Right atrium auricular region (tissue), 2 donors: Measurements from ENCODE around the gene TMEM267. TPM values are rescaled to one million over a fixed set of nuclear protein-coding genes. Genes with fewer than 3 reads are reported as not detected.

Source experiments
- DNase-seq: peaks from one replicate; pipeline ENCODE4 v3.0.0-alpha.2; 2019; ENCODE audit warnings: low spot score
- H3K27ac ChIP-seq, 2 donors: fragments of 200-600 bp; sonication (generic); 1 replicate in 1 of 2; 2 replicates in 1 of 2; pipeline ENCODE4 v1.5.1; 2016 to 2019
- H3K27me3 ChIP-seq, 2 donors: fragments of 200-600 bp; sonication (generic); one replicate each; pipeline versions ENCODE4 v1.5.1 to v1.6.0; 2017 to 2019
- H3K36me3 ChIP-seq: fragments of 200-600 bp; sonication (generic); one replicate; pipeline ENCODE4 v1.5.1; 2016
- H3K4me1 ChIP-seq, 2 donors: fragments of 200-600 bp; sonication (generic); one replicate each; pipeline versions ENCODE4 v1.5.1 to v1.6.0; 2017 to 2019
- H3K4me3 ChIP-seq, 2 donors: fragments of 200-600 bp; sonication (generic); 1 replicate in 1 of 2; 2 replicates in 1 of 2; pipeline ENCODE4 v1.5.1; 2017 to 2019; ENCODE audit warnings: mild to moderate bottlenecking in 1 of 2, moderate library complexity in 1 of 2
- H3K9me3 ChIP-seq, 2 donors: fragments of 200-600 bp; sonication (generic); one replicate each; pipeline ENCODE4 v1.5.1; 2019
- total RNA-seq, 2 donors: library from RNA; depleted of rRNA; stranded (reverse); fragments of >200 nt; gene quantifications; one replicate each; pipeline ENCODE4 v1.1.0, GENCODE V29; 2016
- TF ChIP-seq, protein P1 (sequence below), 2 donors: fragments of 200-600 bp; sonication (generic); IDR thresholded peaks; one replicate each; pipeline ENCODE4 v1.5.1; 2019; ENCODE audit warnings: antibody characterized with exemption in 2 of 2

The TMEM267 gene
- total RNA-seq, 2 donors from 2014 or later: 6.0 to 10.4 TPM

DNA sequence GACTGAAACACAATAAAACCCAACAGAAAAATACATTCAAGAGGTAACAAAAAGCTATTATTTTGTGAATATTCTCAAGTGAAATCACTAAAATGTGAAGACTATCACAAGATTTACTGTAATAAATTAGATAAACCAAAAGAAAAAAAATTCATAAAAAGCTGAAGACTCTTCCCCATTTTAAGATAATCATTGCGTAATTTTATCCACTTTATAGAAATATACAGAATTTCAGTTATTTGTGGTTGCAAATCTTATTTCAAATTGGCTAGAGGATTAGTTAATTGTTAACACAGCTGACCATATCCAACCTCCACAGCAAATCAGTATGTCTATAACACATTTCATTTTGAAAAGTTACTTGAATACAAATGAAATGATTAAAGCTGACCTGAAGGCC lies 7.7 kb upstream of the TMEM267 start:
- no peak for DNase-seq
- no peaks in the 10 kb centered on the region for H3K36me3 ChIP-seq
- H3K27ac ChIP-seq: no peak overlapping the region
- no peaks in the 10 kb centered on the region for H3K27me3 ChIP-seq
- no peaks in the 10 kb centered on the region for H3K4me1 ChIP-seq
- no peak overlapping the region for H3K4me3 ChIP-seq
- TF ChIP-seq, protein P1, sequence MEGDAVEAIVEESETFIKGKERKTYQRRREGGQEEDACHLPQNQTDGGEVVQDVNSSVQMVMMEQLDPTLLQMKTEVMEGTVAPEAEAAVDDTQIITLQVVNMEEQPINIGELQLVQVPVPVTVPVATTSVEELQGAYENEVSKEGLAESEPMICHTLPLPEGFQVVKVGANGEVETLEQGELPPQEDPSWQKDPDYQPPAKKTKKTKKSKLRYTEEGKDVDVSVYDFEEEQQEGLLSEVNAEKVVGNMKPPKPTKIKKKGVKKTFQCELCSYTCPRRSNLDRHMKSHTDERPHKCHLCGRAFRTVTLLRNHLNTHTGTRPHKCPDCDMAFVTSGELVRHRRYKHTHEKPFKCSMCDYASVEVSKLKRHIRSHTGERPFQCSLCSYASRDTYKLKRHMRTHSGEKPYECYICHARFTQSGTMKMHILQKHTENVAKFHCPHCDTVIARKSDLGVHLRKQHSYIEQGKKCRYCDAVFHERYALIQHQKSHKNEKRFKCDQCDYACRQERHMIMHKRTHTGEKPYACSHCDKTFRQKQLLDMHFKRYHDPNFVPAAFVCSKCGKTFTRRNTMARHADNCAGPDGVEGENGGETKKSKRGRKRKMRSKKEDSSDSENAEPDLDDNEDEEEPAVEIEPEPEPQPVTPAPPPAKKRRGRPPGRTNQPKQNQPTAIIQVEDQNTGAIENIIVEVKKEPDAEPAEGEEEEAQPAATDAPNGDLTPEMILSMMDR (IDR thresholded peaks at IDR 0.05): no peak
- no peaks in the 10 kb centered on the region for H3K9me3 ChIP-seq

DNA sequence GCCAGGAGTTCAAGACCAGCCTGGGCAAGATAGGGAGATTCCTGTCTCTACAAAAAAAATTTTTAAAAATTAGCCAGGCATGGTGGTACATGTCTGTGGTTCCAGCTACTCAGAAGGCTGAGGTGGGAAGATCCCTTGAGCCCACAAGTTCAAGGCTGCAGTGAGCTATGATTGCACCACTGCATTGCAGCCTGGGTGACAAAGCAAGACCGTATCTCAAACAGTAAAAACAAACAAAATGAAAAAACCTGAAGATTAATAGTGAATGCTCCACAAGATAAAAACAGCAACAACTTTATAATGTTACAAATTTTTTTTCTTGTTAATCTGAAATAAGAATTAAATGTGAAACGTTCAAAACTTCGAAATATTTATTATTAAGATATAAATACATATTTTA lies 2.7 kb upstream of the TMEM267 start:
- TF ChIP-seq, protein P1 (IDR thresholded peaks at IDR 0.05): no peak
- no peak for DNase-seq
- Histone ChIP-seq H3K4me3 (no peak overlapping the region), H3K27me3 (no peaks in the 10 kb centered on the region), H3K9me3 (no peaks in the 10 kb centered on the region), H3K27ac (no peak overlapping the region), H3K36me3 (no peaks in the 10 kb centered on the region), H3K4me1 (peaks cover 0 to 20% of the 10 kb centered on the region in 2 donors)

GRCh38 chr5:43485406-43485805 lies 1.7 kb upstream of the TMEM267 start:
- TF ChIP-seq, protein P1 (IDR thresholded peaks at IDR 0.05): no peak
- Histone ChIP-seq H3K27ac (no peak overlapping the region), H3K4me1 (peaks cover 0 to 20% of the 10 kb centered on the region in 2 donors), H3K27me3 (no peaks in the 10 kb centered on the region), H3K36me3 (no peaks in the 10 kb centered on the region), H3K4me3 (no peak overlapping the region), H3K9me3 (no peaks in the 10 kb centered on the region)
- no peak for DNase-seq

DNA sequence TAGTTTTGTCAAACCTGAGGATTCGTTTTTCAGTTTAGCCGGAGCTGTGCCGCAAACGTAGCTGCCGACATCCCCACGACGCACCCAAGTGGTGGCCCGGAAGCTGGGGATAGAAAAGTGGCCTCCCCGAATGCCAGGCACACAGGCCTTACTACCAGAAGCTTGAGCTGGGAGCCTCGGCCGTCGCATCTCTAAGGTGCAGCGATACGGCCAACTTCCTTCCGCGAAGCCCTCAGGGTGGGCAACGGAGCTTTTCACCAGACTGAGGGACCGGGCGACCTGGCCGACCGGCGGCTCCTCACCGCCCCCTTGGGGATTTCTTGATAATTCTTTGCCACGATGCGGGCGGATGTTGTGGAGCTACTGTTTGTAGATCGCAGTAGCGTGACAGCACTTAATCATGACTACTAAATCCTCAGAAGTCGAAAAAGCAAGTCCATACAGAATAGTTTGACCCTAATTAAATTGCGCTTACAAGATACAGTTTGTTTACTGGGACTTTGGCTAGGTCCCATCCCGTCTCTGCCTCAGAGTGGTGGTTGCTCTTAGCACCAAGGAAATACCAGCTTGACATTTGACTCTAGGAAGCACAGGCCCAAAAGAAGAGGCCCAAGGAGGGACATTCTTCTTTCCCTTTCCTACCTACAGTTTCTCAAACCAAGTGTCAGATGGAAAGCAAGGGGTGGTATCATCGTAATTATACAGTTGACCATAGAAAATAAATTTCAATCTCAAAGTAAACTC lies 613 bp upstream of the TMEM267 start:
- DNase-seq: peak; percentile 86
- Histone ChIP-seq H3K4me1 (peaks cover 0 to 25% of the 10 kb centered on the region in 2 donors), H3K9me3 (no peaks in the 10 kb centered on the region), H3K27ac (peak overlapping the region; percentile 91 to 98), H3K36me3 (no peaks in the 10 kb centered on the region), H3K27me3 (no peaks in the 10 kb centered on the region), H3K4me3 (peak overlapping the region; percentile 61 to 83)
- TF ChIP-seq, protein P1 (IDR thresholded peaks at IDR 0.05): peak; percentile 79

- H3K27me3 ChIP-seq: no peaks in the 10 kb centered on the region
- no peak for DNase-seq
- TF ChIP-seq, protein P1 (IDR thresholded peaks at IDR 0.05): no peak
- no peaks in the 10 kb centered on the region for H3K36me3 ChIP-seq
- peaks cover 0 to 25% of the 10 kb centered on the region in 2 donors for H3K4me1 ChIP-seq
- no peaks in the 10 kb centered on the region for H3K9me3 ChIP-seq
- peak overlapping the region; percentile 91 to 98 for H3K27ac ChIP-seq
- peak overlapping the region; percentile 61 to 83 for H3K4me3 ChIP-seq
Measured at GRCh38 chr5:43482490-43483297, 971 bp downstream of the TMEM267 start.
